ENCODE data around the gene EPHA8.

Gene EPHA8

DNA sequence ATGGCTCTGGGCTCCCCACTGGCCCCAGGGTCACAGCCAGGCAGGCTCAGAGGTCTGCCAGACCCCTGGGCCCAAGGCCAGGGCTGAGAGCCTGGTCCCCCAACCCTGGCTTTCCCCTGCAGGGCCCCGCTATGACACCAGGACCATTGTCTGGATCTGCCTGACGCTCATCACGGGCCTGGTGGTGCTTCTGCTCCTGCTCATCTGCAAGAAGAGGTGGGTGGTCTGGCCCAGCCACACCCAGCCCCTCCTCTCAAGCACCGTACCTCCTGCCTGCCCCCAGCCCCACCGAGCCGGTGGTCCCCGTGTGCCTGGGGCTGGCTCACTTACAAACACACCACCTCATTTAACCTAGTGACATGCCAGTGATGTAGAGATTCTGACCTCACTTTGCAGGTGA, 31.8 kb downstream of the EPHA8 start:
- no peak for DNase-seq

DNA sequence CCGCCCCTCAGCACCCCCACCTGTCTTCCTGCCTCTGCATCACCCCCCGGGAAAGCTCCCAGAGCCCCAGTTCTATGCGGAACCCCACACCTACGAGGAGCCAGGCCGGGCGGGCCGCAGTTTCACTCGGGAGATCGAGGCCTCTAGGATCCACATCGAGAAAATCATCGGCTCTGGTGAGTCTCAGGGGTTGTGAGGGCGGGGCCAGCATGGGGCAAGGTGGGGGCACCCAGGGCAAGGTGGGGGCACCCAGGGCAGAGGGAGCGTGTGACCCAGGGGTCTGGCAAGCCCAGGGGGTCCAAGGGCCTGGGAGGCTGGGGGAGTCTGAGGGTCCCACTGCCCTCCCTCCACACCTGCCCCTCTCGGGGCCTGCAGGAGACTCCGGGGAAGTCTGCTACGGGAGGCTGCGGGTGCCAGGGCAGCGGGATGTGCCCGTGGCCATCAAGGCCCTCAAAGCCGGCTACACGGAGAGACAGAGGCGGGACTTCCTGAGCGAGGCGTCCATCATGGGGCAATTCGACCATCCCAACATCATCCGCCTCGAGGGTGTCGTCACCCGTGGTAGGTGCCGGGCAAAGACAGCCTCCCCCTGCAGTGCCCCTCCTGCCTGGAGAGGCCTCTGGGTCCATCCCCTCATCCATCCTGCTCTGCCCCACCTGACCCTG, 34.1 kb downstream of the EPHA8 start:
- no peak for DNase-seq

DNA sequence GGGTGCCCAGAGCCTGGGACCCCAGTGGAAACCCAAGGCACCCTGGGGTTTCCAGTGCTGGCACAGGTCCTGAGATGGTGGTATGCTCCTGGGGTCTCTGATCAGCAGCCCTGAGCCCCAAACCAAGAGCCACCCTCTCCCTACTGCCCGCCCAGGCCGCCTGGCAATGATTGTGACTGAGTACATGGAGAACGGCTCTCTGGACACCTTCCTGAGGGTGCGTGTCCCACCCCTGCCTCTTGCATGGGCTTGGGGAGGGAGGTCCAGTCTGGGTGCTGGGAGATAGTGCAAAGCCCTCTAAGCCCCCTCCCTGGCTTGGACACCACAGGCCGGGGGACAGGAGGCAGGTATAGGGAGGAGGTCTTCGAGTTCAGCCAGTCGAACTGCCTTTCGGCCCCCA, 34.7 kb downstream of the EPHA8 start:
- DNase-seq = no peak

DNA sequence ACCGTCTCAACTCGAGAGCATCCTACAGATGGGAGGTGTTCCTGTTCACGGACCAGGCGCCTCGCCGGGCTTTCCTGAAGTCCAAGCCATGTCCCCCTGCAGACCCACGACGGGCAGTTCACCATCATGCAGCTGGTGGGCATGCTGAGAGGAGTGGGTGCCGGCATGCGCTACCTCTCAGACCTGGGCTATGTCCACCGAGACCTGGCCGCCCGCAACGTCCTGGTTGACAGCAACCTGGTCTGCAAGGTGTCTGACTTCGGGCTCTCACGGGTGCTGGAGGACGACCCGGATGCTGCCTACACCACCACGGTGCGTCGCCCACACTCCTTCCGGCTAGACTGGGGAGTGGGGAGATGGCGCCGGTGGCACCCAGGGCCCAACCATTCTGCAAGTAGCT, 35.4 kb downstream of the EPHA8 start:
- no peak for DNase-seq

DNA sequence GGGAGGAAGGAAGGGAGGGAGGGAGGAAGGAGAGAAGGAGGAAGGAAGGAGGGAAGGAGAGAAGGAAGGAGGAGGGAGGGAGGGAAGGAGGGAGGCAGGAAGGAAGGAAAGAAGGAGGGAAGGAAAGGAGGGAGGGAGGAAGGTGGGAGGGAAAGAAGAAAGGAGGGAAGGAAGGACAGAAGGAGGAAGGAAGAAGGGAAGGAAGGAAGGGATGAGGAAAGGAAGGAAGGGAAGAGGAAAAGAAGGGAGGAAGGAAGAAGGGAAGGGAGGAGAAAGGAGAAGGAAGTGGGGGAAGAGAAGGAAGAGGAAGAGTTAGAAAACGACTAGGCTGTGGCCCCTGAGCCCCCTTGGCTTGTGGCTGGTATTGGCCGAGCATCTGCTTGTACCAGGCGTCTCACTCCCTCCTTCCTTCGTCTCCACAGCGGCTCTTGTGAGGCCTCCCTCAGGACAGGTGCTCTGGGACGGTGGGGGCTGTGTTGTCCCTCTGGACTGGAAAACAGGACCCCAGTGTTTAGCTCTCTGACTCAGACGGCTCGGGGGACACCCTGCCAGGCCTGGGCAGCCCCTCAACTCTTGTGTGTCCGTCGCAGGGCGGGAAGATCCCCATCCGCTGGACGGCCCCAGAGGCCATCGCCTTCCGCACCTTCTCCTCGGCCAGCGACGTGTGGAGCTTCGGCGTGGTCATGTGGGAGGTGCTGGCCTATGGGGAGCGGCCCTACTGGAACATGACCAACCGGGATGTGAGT, 37.0 kb downstream of the EPHA8 start:
- DNase-seq = no peak

DNA sequence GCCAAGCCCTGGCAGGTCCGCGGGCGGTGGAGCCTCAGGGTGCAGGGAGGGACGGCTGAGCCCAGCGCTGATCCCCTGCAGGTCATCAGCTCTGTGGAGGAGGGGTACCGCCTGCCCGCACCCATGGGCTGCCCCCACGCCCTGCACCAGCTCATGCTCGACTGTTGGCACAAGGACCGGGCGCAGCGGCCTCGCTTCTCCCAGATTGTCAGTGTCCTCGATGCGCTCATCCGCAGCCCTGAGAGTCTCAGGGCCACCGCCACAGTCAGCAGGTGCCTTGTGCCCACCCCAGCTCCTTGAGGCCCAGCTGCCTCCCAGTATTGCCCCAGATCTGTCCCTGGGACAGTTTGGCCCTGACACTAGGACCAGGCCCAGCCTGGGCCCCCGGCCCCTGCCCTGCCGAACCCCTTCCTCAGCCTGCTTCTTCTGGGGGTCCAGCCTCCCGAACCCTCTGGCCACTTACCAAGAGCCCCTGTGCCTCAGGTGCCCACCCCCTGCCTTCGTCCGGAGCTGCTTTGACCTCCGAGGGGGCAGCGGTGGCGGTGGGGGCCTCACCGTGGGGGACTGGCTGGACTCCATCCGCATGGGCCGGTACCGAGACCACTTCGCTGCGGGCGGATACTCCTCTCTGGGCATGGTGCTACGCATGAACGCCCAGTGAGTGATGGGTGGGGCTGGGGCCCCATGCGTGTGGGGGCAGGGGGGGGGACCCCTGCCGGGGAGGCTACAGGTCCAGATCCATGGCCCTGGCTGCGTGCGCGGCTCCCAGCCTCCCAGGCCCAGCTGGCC, 37.7 kb downstream of the EPHA8 start:
- DNase-seq = no peak

DNA sequence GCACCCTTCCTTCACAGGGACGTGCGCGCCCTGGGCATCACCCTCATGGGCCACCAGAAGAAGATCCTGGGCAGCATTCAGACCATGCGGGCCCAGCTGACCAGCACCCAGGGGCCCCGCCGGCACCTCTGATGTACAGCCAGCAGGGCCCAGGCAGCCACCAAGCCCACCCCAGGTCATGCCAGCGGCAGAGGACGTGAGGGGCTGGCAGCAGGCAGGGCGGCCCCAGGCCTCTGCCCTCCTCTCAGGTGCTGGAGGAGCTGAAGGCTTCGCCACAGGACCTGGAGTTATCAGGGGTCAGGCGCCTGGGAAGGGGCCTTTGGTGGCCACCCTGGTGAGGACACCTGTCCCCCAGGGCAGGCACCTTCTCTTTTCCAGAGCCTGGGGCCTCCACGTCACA, 38.3 kb downstream of the EPHA8 start:
- no peak for DNase-seq

DNA sequence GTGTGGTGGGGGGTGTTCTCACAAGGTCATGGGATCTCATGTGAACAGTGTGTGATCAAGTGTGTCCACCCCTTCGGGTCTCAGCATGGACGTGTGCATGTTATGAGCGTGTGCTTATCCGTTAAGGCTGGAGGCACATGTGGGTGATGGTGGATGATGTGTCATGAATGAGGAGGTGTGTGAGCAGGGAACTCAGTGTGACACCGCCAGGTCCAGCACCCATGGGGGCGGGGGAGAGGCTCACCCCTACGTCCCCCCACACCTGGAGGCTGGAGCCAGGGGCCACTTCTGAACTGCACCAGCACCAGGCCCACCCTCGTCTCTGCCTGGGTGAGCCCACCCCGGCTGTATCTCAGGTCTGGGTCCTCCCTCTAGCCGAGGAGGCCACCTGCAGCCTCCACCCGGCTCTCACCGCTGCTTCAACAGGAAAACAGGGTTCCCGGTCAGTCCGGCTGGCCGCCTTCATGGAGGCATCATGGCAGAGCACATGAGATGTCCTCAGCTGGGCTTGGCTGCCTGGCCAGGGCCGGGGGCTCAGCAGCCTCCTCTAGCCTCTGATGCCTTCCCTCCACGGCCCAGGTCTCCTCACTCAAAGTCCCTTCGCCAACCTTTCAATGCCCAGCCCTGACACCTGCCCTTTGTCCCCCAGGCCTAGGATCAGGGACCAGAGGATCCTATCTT, 38.9 kb downstream of the EPHA8 start:
- DNase-seq = no peak

DNA sequence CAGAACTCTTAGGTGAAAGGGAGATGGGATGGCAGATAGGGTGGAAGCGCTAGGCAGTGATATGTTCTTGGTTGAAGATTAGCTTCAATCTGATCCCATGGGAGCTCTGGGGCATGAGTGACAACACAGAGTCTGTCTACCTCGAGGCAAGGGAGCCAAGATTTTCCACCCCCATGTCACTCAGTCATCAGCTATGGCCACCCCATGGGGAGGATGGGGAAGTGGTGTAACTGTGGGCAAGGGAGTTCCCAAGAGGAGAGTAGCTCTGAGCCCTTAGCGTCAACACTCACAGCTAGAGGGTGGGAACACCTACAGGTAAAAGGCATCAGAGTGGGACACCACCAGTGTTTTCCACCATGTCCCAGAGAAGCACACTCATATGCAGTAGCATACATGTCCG, 42.9 kb downstream of the EPHA8 start:
- no peak for DNase-seq

DNA sequence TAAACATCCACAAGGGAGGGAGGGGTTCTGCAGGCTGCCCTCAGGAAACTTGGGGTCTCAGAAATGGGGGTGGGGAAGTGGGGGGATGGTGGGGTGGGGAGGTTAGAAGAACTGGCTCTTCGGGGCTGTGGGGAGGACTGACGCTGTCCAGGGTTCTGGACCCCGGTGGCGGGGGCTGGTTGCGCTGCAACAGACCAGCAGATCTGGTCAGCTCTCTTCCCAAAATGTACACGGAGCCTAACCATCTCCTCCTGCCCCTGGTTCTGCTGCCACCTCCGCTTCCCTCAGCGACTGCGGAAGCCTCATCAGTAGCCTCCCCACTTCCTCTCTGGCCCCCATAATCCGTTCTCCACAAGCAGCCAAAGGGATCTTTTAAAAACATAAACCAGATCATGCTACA, 43.9 kb downstream of the EPHA8 start:
- no peak for DNase-seq

DNA sequence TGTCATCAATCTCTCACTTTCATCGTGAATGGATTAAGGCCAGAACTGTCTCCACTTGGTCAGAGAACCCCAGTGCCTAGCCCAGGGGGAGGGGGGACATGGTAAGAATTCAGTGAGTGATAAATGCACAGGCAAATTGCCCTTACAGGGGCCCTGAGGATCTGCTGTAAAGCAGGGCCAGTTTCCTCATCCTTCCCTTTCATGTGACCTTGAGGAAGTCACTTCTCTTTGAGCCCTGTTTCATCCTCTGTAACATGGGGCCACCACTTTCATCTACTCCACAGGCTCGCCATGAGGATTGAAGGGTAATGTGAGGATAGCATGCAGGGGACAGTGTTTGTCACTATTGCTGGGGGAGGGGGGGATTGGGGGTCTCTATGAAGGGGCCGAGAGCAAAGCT, 45.1 kb downstream of the EPHA8 start:
- DNase-seq = no peak

DNA sequence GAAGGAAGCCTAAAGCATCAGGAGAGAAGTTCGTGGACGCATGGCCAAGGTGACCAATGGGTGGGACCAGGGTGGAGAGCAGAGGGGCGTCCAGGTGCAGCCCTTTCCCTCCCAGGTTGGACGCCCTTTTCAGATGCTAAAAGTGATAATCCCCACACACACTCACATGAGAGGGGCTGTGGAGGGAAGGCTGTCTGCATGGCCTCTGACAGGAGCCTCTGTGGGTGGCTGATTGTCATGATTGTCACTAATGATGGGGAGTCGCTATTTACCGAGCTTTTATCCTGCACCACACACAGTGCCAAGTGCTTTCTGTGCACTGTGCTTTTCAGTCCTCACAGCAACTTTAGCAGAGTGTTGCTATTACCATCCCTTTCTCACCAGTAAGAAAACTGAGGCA, 46.0 kb downstream of the EPHA8 start:
- no peak for DNase-seq

DNA sequence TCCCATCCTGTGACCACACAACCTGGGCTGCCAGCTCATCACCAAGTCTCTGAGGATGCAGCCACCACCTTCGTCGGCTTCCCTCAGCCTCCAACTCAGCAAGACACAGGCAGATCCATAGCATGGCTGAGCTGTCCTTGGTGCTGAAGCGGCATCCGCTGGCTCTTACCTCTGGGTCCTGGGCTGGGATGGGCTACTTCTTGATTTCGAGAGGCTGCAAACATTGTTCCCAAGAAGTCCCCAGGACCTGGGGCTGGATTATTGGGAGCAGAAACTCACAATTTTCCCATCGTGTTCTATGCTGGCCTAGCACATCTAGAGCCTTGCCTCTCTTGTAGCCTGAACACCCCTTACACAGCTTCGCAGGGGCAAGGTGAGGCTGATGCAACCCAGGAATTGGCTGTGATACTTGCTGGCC, 48.2 kb downstream of the EPHA8 start:
- no peak for DNase-seq

DNA sequence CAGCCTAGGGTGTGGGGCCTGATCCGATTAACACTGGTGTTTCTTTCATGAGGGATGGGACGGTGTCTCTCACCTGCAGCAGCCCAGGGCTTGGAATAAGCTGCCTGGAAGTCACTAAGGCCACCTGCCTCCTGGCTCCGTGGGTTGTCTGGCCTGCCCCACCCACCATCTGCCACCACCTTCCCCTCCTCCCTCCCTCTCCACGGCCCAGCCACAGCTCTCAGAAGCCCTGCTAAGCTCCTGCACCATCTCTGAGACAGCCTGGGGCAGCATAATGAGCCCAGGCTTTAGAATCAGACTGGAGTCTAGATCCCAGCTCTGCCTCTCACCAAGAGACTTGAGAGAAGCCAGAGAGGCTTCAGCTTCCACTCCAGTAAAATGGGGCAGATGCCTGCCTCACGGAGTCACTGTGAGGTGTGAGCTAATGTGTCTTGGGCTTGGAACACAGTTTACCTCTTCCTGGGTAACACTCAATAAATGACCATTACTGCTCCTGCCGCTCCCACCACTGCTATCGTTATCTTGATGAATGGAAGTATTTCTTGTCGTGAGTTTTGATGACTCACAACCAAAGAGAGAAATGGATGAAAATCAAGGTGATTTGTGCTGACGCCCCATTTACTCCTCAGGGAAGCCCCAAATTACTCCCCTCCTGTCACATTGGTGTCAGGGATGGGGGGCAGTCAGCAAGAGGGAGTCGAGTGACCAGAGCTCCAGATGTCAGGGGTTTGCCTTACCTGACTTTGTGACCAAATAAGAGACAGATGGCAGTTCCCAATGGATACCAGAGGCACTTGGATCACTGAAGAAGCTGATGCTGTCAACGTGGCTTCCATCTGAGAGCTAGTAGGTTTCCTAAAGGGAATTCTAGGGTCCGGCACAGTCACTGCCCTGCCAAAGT, 49.6 kb downstream of the EPHA8 start:
- no peak for DNase-seq

DNA sequence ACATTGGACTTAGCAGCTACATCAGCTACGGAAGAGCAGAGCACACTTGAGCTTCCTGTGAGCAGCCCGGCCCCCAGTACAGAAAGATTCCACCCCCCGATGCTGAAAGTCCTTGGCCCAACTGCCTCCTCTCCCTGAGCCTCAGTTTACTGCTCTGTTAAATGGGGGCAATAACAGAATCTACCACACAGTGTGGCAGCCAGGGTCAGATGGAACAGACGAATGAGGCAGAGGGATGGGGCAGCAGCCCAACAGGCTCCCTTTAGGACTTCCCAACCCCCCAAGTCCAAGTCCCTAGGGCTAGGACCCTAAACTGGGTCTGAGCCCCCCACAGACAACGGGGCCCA, 50.3 kb downstream of the EPHA8 start:
- DNase-seq = no peak

DNA sequence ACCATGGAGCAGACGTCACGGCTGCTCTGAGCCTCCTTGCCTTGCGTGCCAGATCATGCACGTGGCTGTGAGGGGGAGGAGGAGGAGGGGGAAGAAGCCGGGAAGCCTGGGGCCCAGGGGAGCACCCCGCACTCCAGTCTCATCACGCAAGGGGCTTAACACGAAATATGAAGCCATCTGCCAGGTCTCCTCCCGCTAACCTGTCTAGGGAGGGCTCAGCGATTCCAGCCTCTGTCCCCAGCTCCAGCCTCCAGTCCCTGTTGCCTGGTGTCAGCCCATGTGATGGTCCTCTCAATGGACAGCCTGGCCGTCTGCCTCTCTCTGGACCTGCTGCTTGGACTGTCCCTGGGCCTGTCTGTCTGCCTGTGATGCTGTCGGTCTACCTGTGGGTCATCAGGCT, 50.7 kb downstream of the EPHA8 start:
- no peak for DNase-seq

DNA sequence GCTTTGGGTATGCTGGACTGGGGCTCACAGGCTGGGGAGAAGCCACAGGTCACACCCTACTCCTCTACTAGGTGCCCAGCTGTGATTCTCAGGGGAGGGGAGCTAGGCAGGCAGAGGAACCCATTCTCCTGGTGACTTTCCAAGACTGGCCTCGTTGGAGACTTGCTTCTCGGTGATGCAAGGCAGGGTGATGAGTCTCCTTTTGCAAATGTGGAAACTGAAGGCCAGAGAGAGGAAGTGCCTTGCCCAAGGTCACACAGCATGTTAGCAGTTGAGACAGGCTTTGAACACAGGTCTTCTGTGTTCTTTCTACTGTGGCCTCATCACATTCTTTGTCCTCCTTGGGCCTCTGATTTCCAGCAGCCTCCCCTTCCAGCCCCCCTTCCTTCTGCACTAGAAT, 52.6 kb downstream of the EPHA8 start:
- DNase-seq = no peak

DNA sequence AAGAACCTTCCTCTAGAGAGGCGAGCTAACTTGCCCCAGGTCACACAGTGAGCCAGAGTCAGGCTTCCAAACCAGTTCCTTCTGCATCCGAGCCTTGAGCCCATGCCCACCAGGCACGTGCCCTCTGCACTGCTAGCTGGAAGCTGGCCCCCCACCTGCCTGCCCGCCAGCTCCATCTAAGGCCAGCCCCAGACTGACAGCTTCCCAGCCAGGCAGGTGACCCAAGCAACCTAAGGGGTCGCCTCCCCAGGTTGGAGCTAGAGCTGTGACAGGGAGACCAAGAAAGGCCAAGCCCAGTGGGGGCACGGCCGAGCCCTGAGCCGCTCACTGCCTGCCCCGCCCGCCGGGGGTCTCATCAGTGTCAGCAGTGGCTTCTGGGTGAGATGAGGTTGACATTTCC, 53.3 kb downstream of the EPHA8 start:
- no peak for DNase-seq

DNA sequence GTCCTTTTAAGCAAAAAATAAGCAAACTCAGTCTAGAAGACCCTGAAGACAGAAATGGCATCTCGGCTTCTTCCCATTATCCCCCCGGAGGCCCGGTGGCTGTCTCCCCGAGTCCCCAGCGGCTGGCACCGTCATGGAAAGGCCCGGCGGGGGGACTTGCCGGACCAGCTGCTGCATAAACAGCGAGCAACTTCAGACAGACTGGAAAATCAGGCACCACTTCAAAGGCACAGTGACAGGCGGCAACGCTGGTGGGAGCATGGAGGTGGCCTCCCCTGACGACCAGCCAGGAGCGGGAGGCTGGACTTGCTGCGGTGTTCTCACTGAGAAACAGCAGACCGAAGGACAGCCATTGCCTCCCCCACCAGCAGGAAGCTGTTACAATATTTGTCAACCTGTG, 54.8 kb downstream of the EPHA8 start:
- no peak for DNase-seq

DNA sequence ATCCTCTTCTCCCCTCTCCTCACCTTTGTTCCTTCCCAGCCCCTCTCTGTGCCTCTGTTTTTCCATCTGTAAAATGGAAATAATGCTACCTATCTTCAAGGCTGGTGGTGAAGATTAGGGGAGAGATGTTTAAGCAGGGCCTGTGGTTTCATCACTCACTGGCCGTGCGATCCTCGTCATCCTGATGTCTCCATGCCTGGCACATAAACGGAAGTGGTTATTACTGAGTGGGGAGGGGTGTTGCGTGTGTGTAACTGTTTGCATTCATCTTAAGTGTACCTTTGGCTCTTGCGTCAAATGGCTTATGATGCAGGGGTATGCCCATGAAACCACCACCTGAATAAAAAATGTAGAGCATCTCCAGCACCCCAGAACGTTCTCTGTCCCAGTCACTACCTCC, 56.0 kb downstream of the EPHA8 start:
- no peak for DNase-seq

DNA sequence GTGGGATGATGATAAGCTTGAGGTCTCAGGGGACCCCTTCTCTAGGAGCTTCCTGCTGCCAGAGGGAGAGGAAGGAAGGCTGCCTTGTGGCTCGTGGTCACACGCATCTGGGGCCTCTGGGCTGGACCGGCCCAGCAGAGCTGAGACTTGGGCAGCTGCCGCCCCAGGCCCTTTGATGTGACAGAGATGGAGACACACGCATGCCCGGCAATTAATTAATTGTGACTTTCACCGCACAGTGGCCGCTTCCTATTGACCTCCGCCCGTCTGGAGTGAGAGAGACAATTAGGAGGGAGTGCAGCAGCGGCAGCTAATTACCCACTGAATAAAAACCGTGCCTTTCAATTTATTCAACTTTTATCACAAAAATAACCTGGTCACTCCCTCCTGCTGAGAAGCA, 56.5 kb downstream of the EPHA8 start:
- DNase-seq = no peak

DNA sequence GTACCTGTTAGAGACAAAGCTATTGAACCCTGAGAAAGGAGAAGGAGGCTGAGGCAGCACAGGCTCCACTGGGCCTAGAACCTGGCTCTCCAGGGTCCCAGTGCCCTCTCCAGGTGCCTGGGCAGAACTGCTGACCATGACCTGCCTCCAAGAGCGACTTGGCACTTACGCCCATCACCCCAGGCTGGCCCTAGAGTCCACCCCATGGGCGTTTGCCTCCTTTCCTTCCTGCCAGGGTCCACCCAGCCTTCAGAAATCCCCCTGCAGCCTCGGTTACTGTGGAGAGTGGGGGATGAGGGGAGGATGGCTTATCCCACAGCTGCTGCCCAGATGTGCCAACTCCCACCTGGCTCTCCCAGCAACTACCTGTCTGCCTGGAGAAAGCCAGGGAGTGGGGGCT, 58.5 kb downstream of the EPHA8 start:
- DNase-seq = no peak
